ENCODE measurements around the gene SNX2.
"Not testable (repeated sequence)": the region's sequence is repeated elsewhere in the genome, so short reads cannot be mapped to it uniquely, and the experiment has no call there.

The SNX2 gene

DNA sequence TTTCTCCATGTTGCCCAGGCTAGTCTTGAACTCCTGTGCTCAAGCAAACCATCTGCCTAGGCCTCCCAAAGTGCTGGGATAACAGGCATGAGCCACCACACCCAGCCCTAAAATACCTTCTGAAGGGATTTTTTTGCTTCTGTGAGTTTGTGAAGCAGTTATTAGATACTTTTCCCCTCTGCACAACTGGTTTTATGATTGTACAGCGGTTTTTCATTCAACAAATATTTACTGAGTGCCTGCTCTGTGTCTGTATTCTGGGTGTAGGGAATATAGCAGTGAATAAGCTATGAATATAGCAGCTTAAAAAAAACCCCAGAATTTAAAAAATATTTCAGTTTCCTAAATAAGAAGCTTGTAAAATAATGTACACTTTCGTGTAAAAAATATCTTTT, 72.8 kb downstream of the SNX2 start:
- no peak for DNase-seq (ENCODE audit: low read depth)
- TF ChIP-seq, protein P1, sequence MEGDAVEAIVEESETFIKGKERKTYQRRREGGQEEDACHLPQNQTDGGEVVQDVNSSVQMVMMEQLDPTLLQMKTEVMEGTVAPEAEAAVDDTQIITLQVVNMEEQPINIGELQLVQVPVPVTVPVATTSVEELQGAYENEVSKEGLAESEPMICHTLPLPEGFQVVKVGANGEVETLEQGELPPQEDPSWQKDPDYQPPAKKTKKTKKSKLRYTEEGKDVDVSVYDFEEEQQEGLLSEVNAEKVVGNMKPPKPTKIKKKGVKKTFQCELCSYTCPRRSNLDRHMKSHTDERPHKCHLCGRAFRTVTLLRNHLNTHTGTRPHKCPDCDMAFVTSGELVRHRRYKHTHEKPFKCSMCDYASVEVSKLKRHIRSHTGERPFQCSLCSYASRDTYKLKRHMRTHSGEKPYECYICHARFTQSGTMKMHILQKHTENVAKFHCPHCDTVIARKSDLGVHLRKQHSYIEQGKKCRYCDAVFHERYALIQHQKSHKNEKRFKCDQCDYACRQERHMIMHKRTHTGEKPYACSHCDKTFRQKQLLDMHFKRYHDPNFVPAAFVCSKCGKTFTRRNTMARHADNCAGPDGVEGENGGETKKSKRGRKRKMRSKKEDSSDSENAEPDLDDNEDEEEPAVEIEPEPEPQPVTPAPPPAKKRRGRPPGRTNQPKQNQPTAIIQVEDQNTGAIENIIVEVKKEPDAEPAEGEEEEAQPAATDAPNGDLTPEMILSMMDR (conservative IDR thresholded peaks at IDR 0.05; ENCODE audit: low read depth, low read length) = no peak
- no peak overlapping the region for H3K4me3 ChIP-seq (ENCODE audit: low read length)

- TF ChIP-seq, protein P1 (conservative IDR thresholded peaks at IDR 0.05; ENCODE audit: low read depth, low read length) = no peak
- no peak overlapping the region for H3K4me3 ChIP-seq (ENCODE audit: low read length)
- no peak for DNase-seq (ENCODE audit: low read depth)
Measured at GRCh38 chr5:122849771-122850170, 74.9 kb downstream of the SNX2 start.

DNA sequence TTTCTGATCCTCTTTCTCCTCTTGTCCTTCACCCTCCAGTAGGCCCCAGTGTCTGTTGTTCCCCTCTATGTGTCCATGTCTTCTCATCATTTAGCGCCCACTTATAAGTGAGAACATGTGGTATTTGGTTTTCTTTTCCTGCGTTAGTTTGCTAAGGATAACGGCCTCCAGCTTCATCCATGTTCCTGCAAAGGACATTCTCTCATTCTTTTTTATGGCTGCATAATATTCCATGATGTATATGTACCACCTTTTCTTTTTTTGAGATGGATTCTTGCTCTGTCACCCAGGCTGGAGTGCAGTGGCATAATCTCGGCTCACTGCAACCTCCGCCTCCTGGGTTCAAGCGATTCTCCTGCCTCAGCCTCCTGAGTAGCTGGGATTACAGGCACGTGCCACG, 82.7 kb downstream of the SNX2 start:
- not testable (repeated sequence) for DNase-seq (ENCODE audit: low read depth); H3K4me3 ChIP-seq (ENCODE audit: low read length)

DNA sequence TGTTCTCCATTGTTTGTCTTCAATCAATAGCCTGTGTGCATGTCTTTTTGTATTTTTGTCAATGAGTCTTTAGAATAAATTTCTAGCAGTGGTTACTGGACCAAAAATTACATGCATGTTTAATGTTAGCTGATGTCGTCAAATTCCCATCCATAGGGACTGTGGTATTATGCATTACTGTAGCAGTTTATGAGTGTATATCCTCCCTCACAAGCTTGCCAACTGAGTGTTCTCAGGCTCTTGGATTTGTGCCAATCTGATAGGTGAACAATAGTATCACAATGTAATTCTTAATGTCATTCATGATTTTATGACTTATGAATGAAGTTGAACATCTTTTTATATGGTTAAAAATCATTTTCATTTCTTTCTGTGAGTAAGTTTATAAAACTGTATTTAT, 83.6 kb downstream of the SNX2 start:
- no peak overlapping the region for H3K4me3 ChIP-seq (ENCODE audit: low read length)
- TF ChIP-seq, protein P1 (conservative IDR thresholded peaks at IDR 0.05; ENCODE audit: low read depth, low read length) = no peak
- DNase-seq (ENCODE audit: low read depth) = no peak

DNA sequence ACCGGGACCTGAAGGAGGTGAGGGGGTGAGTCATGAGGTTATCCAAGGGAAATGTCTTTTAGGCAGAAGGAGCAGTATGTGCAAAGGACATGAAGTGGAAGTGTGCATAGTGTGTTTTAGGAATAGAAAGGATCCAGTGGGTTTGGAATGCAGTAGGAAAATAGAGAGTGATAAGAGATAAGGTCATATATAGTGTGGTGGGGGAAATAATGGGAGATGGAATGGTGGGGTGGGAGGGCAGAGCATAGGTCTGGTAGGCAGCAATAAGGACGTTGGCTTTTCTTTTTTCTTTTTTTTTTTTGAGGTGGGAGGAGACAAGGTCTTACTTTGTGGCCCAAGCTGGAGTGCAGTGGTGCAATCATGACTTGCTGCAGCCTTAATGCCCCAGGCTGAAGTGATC, 88.4 kb downstream of the SNX2 start:
- no peak overlapping the region for H3K4me3 ChIP-seq (ENCODE audit: low read length)
- TF ChIP-seq, protein P1 (conservative IDR thresholded peaks at IDR 0.05; ENCODE audit: low read depth, low read length) = no peak
- DNase-seq (ENCODE audit: low read depth) = no peak

GRCh38 chr5:122863721-122864120, 88.8 kb downstream of the SNX2 start:
- H3K4me3 ChIP-seq (ENCODE audit: low read length) = no peak overlapping the region
- TF ChIP-seq, protein P1 (conservative IDR thresholded peaks at IDR 0.05; ENCODE audit: low read depth, low read length) = no peak
- no peak for DNase-seq (ENCODE audit: low read depth)

- TF ChIP-seq, protein P1 (conservative IDR thresholded peaks at IDR 0.05; ENCODE audit: low read depth, low read length) = no peak
- no peak for DNase-seq (ENCODE audit: low read depth)
- no peak overlapping the region for H3K4me3 ChIP-seq (ENCODE audit: low read length)
Measured at GRCh38 chr5:122864400-122864799, 89.5 kb downstream of the SNX2 start.

DNA sequence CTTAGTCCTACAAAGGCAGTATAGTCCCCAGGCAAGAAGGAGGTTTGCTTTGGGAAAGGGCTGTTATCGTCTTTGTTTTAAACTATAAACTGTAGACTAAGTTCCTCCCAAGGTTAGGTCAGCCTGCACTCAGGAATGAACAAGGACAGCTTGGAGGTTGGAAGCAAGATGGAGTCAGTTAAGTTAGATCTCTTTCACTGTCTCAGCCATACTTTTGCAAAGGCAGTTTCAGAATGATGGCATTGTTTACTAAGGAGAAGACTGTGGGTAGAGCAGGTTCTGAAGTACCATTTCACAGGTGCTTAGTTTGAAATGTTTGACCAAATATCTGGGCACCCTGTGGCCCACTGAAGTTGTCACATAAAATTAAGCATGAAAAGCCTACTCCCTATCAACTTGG, 90.0 kb downstream of the SNX2 start:
- TF ChIP-seq, protein P1 (conservative IDR thresholded peaks at IDR 0.05; ENCODE audit: low read depth, low read length) = no peak
- H3K4me3 ChIP-seq (ENCODE audit: low read length) = no peak overlapping the region
- DNase-seq (ENCODE audit: low read depth) = no peak
